T-helper 17 cell (primary cell): Measurements from ENCODE around the gene KATNAL1. TPM values are rescaled to one million over a fixed set of nuclear protein-coding genes. Genes with fewer than 3 reads are reported as not detected.

Experiments used
- ATAC-seq: fragments of 150-1000 bp; cut with Tn5 transposase; 2 replicates; pipeline ENCODE4 v1.10.0; 2021; ENCODE audit warnings: mild to moderate bottlenecking, moderate library complexity
- DNase-seq, 3 donors: peaks; one replicate each; pipeline versions ENCODE4 v3.0.0 to v3.0.0-alpha.2; 2020 to 2021
- H3K9me3 ChIP-seq: one replicate; pipeline ENCODE4 v1.7.0; 2013; ENCODE audit warnings: low read length, mild to moderate bottlenecking; ENCODE audit not compliant: control insufficient read depth, poor library complexity, severe bottlenecking
- H3K27ac Mint-ChIP-seq: one replicate; pipeline ENCODE4 v1.8.0; 2022; ENCODE audit warnings: mild to moderate bottlenecking, moderate library complexity, mixed read lengths
- H3K27me3 Mint-ChIP-seq: one replicate; pipeline ENCODE4 v1.8.0; 2022; ENCODE audit warnings: mixed read lengths
- H3K36me3 Mint-ChIP-seq: one replicate; pipeline ENCODE4 v1.8.0; 2022; ENCODE audit warnings: low read depth, mixed read lengths
- H3K4me1 Mint-ChIP-seq: one replicate; pipeline ENCODE4 v1.8.0; 2022; ENCODE audit warnings: mild to moderate bottlenecking, mixed read lengths
- H3K4me3 Mint-ChIP-seq: one replicate; pipeline ENCODE4 v1.8.0; 2022; ENCODE audit warnings: mild to moderate bottlenecking, moderate library complexity, mixed read lengths
- total RNA-seq, 4 donors: library from RNA in 2 of 4; stranded (reverse) in 2 of 4; gene quantifications; one replicate each; pipeline ENCODE4 v1.2.3 and lab custom pipeline; 2022 to 2026

Gene KATNAL1
- total RNA-seq, 2 donors from 2014 or later = 10.6 to 11.8 TPM

- no peak overlapping the region for H3K4me3 Mint-ChIP-seq
- no peak overlapping the region for H3K27ac Mint-ChIP-seq
- H3K27me3 Mint-ChIP-seq = no peaks in the 10 kb centered on the region
- H3K36me3 Mint-ChIP-seq = peaks cover 3% of the 10 kb centered on the region
- DNase-seq (no peak), ATAC-seq (no peak)
- no peaks in the 10 kb centered on the region for H3K4me1 Mint-ChIP-seq
- no peaks in the 10 kb centered on the region for H3K9me3 ChIP-seq
These were observed 95.1 kb downstream of the KATNAL1 start for GRCh38 chr13:30212256-30212655.

DNA sequence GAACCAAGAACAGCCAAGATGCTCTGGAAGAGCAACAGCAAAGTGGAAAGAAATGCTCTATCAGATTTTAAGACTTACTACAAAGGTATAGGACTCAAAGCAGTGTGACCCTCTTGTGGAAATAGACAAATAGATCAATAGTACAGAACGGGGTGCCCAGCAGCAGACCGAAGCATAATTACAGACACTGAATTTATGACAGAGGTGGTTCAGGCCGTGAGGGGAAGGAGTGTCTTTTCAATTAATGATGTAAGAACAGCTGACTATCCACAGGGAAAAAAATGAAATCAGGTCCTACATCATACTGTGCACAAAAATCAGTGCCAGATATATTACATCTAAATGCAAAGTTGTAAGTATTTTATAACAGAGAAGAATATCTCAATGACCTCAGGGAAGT is 95.6 kb downstream of the KATNAL1 start:
- peaks cover 3% of the 10 kb centered on the region for H3K36me3 Mint-ChIP-seq
- DNase-seq (no peak), ATAC-seq (no peak)
- no peaks in the 10 kb centered on the region for H3K27me3 Mint-ChIP-seq
- H3K4me3 Mint-ChIP-seq = no peak overlapping the region
- H3K27ac Mint-ChIP-seq = no peak overlapping the region
- H3K9me3 ChIP-seq = no peaks in the 10 kb centered on the region
- H3K4me1 Mint-ChIP-seq = no peaks in the 10 kb centered on the region

- Mint-ChIP-seq H3K4me1 (no peaks in the 10 kb centered on the region), H3K36me3 (peaks cover 3% of the 10 kb centered on the region)
These were observed 102.8 kb downstream of the KATNAL1 start for GRCh38 chr13:30204564-30204963.

DNA sequence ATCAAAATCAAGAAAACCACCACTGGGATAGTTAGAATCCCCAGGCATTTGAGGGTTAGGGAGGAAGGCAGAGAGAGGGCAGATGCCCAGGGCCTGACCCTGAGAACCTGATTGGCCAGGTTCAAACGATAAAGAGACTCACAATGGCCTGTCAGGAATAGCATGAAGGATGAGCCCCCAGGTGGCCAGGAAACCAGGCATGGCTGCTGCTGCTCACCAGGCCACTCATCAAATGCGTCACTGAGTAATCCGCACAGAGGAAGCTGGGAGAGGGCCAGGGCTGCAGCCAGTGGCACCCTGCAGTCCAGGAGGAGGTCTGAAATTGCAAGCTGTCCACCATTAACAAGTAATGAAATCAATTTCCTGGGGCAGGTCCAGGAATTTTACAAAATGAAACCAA is 111.3 kb downstream of the KATNAL1 start:
- H3K4me3 Mint-ChIP-seq = no peak overlapping the region
- no peaks in the 10 kb centered on the region for H3K9me3 ChIP-seq
- no peak for ATAC-seq
- DNase-seq = no peak
- H3K4me1 Mint-ChIP-seq = peaks cover 3% of the 10 kb centered on the region
- H3K27ac Mint-ChIP-seq = peak overlapping the region; percentile 43
- peaks cover 5% of the 10 kb centered on the region for H3K36me3 Mint-ChIP-seq
- no peaks in the 10 kb centered on the region for H3K27me3 Mint-ChIP-seq

More at GRCh38 chr13:30204564-30204963, 102.8 kb downstream of the KATNAL1 start:
- Mint-ChIP-seq H3K27me3 (no peaks in the 10 kb centered on the region), H3K4me3 (no peak overlapping the region), H3K27ac (no peak overlapping the region)
- ATAC-seq = no peak
- no peak for DNase-seq
- no peaks in the 10 kb centered on the region for H3K9me3 ChIP-seq

- H3K9me3 ChIP-seq = no peaks in the 10 kb centered on the region
- Mint-ChIP-seq H3K27ac (peak overlapping the region; percentile 43), H3K4me1 (peaks cover 3% of the 10 kb centered on the region), H3K27me3 (no peaks in the 10 kb centered on the region), H3K36me3 (peaks cover 5% of the 10 kb centered on the region), H3K4me3 (no peak overlapping the region)
- ATAC-seq (no peak), DNase-seq (no peak)
These were observed 112.4 kb downstream of the KATNAL1 start for GRCh38 chr13:30194906-30195305.

DNA sequence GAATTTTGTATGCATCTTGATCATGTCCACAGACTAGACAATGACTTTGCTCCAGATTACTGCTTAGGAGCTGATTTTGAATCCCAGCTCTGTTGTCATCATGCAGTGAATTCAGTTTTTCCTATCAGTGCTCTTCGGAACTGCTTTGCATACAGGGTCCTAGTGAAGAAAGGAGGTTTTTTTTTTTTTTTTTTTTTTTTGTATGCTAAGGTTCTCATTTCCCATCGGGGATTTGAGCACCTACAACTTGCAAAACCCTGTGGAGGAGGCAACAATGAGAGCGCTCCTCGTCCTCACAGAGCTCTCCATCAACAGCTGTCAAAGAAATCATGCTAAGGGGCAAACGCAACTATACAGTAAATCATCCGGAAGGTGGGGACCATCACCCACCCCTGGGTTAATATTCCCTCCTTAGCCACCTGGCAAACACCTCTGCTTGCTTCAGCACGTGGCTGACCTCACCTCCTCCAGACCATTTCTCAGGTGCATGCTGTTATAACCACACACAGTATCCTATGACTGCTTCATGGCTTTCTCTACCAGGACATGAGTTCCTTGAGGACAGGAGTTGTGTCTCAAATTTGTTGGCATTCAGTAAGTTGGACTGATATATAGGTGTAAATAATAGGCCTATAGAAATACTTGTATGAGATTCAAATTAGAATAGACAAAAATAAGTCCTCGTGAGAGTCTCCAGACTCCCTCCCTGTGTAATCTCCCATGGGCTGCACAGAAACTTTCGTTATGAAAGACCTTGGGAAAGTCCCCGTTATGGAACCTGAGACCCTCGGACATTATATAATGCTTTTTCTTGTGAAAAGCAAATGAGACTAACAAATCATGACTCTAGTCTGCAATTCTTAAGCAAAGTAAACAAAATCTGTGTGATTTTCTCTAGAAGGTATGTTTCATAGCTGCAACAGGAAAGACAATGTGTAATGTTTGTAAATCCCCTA is 113.8 kb downstream of the KATNAL1 start:
- Mint-ChIP-seq H3K27ac (no peak overlapping the region), H3K36me3 (peaks cover 5% of the 10 kb centered on the region), H3K4me3 (no peak overlapping the region), H3K27me3 (no peaks in the 10 kb centered on the region), H3K4me1 (peaks cover 3% of the 10 kb centered on the region)
- no peak for ATAC-seq
- no peaks in the 10 kb centered on the region for H3K9me3 ChIP-seq
- no peak for DNase-seq

GRCh38 chr13:30192320-30193093 is 114.8 kb downstream of the KATNAL1 start:
- ATAC-seq = no peak
- H3K27me3 Mint-ChIP-seq = no peaks in the 10 kb centered on the region
- no peak overlapping the region for H3K27ac Mint-ChIP-seq
- H3K9me3 ChIP-seq = no peaks in the 10 kb centered on the region
- H3K4me3 Mint-ChIP-seq = no peak overlapping the region
- H3K4me1 Mint-ChIP-seq = peaks cover 3% of the 10 kb centered on the region
- DNase-seq = no peak
- peaks cover 5% of the 10 kb centered on the region for H3K36me3 Mint-ChIP-seq

DNA sequence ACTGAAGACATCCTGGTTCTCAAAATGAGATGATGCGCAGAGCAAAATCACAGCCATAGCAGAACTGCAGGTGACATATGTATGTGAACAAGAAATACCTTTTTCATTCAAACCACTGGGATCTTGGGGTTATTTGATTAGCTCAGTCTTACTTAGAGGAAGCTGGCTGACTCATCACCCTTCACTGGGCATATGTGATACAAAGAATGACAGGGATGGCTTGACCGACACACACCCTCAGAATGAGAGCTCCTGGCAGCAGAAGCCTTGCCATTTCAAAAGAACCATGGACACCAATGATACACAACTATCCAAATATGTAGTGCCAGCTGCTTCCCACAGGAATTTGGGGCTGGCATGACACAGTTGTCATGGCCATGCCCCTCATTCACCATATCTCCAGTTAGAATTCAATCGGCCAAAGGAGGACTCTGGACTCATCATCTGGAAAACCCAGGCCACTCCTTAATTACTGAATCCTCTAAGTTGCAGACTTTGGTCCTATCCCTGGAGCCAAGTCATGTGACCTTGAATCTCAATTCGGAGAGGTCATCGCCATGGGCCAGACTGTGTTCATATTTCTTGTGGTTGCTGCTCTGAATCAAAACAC is 115.8 kb downstream of the KATNAL1 start:
- peaks cover 3% of the 10 kb centered on the region for H3K4me1 Mint-ChIP-seq
- no peak overlapping the region for H3K4me3 Mint-ChIP-seq
- H3K27me3 Mint-ChIP-seq = no peaks in the 10 kb centered on the region
- ATAC-seq = no peak
- no peak for DNase-seq
- no peaks in the 10 kb centered on the region for H3K9me3 ChIP-seq
- H3K27ac Mint-ChIP-seq = no peak overlapping the region
- H3K36me3 Mint-ChIP-seq = peaks cover 5% of the 10 kb centered on the region

GRCh38 chr13:30186634-30187415 is 120.5 kb downstream of the KATNAL1 start:
- DNase-seq (no peak), ATAC-seq (no peak)
- no peaks in the 10 kb centered on the region for H3K4me1 Mint-ChIP-seq
- H3K36me3 Mint-ChIP-seq = no peaks in the 10 kb centered on the region
- no peaks in the 10 kb centered on the region for H3K27me3 Mint-ChIP-seq
- no peak overlapping the region for H3K27ac Mint-ChIP-seq
- H3K4me3 Mint-ChIP-seq = no peak overlapping the region
- H3K9me3 ChIP-seq = no peaks in the 10 kb centered on the region

DNA sequence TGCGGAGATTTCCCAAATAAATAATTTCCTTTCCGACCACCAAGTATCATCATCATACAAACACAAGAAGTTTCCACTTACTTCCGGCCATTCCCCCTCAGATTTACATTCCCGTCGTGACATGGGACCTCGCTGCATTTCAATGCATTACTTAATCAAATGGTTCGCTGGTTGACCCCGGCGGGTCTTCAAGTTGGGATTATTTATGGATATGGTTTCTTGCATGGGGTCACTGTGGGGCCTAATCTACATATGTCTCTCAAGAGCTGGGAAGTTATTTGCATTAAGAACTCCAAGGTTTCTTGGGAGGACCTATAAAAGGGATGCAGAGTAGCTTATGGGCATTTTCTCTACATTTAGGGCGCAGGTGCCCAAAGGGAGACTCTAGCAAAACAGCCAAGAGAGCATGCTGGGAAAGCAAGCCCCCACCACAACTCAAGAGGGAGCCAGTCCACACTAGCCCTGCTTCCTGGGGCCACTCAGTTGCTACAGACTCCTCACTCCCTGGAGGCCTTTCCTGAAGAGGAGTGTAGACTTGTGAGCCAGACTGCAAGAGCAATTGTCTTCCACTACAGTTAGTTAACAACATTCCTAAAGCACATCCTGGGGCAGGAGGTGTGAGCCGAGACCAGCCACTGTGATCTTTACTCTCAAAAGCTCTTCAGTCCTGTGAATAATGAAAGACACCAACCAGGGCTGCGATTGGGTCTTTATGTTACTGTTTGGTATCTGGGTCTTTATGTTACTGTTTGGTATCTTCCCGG is 125.3 kb downstream of the KATNAL1 start:
- no peaks in the 10 kb centered on the region for H3K9me3 ChIP-seq
- Mint-ChIP-seq H3K36me3 (no peaks in the 10 kb centered on the region), H3K27me3 (no peaks in the 10 kb centered on the region), H3K4me3 (no peak overlapping the region), H3K4me1 (no peaks in the 10 kb centered on the region), H3K27ac (no peak overlapping the region)
- DNase-seq (no peak), ATAC-seq (no peak)

DNA sequence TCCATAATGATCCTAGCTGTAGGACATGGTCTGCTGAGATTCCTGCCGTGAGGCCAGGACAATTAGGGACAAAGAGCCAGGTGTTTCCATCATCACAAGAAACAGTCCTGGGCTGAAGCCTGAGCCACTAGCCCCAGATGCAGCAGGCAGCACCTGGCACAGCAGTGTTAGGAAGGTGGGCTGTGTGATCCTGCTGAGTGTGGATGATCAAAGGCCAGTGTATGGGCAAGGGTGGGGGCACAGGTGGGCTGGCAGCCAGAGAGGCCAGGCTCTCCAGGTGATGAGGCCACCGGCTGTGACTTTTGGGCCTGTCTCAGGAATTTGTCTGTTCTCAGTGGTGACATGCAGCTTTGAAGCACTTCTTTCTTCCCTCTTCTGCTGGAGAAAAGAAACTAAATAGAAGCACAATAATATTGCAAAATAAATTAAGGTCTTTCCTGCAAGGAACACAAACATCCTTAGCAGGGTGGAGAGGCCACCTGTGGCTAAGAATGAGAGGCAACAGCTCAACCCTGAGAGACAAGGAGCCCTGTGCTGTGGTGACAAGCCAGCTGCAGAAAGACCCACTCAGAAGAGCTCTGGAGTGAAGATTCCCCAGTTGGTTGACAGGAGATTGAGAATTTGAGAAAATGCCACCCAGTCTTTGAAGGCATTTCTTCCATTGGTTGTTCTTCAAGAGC is 127.6 kb downstream of the KATNAL1 start:
- Mint-ChIP-seq H3K27me3 (no peaks in the 10 kb centered on the region), H3K4me3 (no peak overlapping the region), H3K4me1 (no peaks in the 10 kb centered on the region), H3K27ac (peak overlapping the region; percentile 6), H3K36me3 (no peaks in the 10 kb centered on the region)
- no peak for DNase-seq
- no peaks in the 10 kb centered on the region for H3K9me3 ChIP-seq
- ATAC-seq = no peak

GRCh38 chr13:30178976-30179375 is 128.4 kb downstream of the KATNAL1 start:
- Mint-ChIP-seq H3K36me3 (no peaks in the 10 kb centered on the region), H3K4me1 (no peaks in the 10 kb centered on the region), H3K27me3 (no peaks in the 10 kb centered on the region), H3K27ac (no peak overlapping the region), H3K4me3 (no peak overlapping the region)
- DNase-seq (no peak), ATAC-seq (no peak)
- no peaks in the 10 kb centered on the region for H3K9me3 ChIP-seq
